ENCODE data around the gene PXT1.
"Not testable (repeated sequence)": the region's sequence is repeated elsewhere in the genome, so short reads cannot be mapped to it uniquely, and the experiment has no call there.

Gene PXT1

DNA sequence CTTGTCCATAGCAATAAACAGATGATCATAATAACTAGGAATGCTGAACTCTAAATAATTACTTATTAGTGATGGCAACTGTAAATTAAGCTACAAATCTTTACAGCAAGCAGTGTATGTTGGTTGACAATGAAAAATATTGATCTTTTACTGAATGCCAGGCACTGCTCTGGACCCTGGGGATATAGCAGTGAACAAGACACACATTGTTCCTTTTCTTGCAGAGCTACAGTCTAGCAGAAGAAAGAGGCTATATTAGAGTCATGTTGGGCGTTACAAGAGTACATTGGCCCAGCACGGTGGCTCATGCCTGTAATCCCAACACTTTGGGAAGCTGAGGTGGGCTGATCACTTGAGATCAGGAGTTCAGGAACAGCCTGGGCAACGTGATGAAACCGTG, 11.5 kb downstream of the PXT1 start:
- no peak overlapping the region for H3K4me3 Mint-ChIP-seq
- no peaks in the 10 kb centered on the region for H3K4me1 Mint-ChIP-seq
- ATAC-seq (ENCODE audit: low read depth) (no peak), DNase-seq (ENCODE audit: low spot score in 2 of 2) (no peak)
- H3K27ac Mint-ChIP-seq, result no peak overlapping the region
- H3K36me3 Mint-ChIP-seq, result no peaks in the 10 kb centered on the region
- no peaks in the 10 kb centered on the region for H3K27me3 Mint-ChIP-seq
- H3K9me3 Mint-ChIP-seq, result no peaks in the 10 kb centered on the region

DNA sequence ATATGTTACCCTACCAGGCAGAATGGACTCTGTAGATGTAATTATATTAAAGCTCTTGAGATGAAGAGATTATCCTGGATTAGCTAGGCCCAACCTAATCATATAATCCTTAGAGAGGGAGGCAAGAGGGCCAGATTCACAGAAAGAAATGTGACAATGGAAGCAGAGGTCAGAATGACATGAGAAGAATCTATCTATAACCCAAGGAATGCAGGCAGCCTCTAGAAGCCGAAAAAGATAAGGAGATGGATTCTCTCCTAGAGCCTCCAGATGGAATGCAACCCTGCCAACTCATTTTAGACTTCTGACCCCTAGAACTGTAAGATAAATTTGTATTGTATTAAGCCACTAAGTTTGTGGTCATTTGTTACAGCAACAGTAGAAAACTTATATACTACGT, 12.3 kb downstream of the PXT1 start:
- no peaks in the 10 kb centered on the region for H3K4me1 Mint-ChIP-seq
- no peak overlapping the region for H3K4me3 Mint-ChIP-seq
- H3K27ac Mint-ChIP-seq, result no peak overlapping the region
- no peaks in the 10 kb centered on the region for H3K36me3 Mint-ChIP-seq
- ATAC-seq (ENCODE audit: low read depth) (no peak), DNase-seq (ENCODE audit: low spot score in 2 of 2) (no peak)
- no peaks in the 10 kb centered on the region for H3K9me3 Mint-ChIP-seq
- H3K27me3 Mint-ChIP-seq, result no peaks in the 10 kb centered on the region

DNA sequence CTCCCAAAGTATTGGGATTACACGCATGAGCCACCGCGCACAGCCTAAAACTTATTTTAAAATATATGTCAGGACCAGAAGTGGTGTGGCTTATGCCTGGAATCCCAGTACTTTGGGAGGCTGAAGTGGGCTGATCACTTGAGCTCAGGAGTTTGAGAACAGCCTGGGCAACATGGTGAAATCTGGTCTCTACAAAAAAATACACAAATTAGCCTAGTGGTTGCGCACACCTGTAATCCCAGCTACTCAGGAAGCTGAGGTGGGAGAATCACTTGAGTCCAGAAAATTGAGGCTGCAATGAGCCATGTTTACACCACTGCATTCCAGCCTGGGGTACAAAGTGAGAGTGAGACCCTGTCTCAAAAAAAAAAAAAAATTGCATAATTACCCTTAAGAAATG, 13.7 kb downstream of the PXT1 start:
- Mint-ChIP-seq H3K36me3 (no peaks in the 10 kb centered on the region), H3K4me3 (no peak overlapping the region), H3K9me3 (no peaks in the 10 kb centered on the region), H3K27ac (no peak overlapping the region), H3K27me3 (no peaks in the 10 kb centered on the region), H3K4me1 (no peaks in the 10 kb centered on the region)
- no peak for ATAC-seq (ENCODE audit: low read depth)
- no peak for DNase-seq (ENCODE audit: low spot score in 2 of 2)

DNA sequence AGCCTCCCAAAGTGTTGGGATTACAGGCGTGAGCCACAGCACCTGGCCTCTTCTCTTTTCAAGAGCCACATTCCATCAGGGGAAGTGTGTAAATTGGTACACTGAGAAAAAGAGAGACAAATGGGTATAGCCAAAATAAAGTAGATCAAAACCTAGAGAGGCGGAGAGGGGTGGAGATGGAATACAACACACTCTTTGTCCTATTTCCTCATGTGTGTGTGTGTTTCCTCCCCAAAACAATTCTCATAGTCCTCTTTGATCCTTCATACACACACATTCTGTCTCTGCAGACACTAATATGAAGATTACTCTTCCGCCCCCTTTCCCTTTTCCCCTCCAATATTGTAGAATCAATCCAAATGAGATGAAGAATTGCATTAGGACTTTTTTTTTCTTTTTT, 16.0 kb downstream of the PXT1 start:
- H3K4me3 Mint-ChIP-seq, result no peak overlapping the region
- no peaks in the 10 kb centered on the region for H3K9me3 Mint-ChIP-seq
- H3K27me3 Mint-ChIP-seq, result no peaks in the 10 kb centered on the region
- DNase-seq (ENCODE audit: low spot score in 2 of 2), result no peak
- H3K36me3 Mint-ChIP-seq, result no peaks in the 10 kb centered on the region
- H3K27ac Mint-ChIP-seq, result no peak overlapping the region
- no peak for ATAC-seq (ENCODE audit: low read depth)
- H3K4me1 Mint-ChIP-seq, result peaks cover 11% of the 10 kb centered on the region

DNA sequence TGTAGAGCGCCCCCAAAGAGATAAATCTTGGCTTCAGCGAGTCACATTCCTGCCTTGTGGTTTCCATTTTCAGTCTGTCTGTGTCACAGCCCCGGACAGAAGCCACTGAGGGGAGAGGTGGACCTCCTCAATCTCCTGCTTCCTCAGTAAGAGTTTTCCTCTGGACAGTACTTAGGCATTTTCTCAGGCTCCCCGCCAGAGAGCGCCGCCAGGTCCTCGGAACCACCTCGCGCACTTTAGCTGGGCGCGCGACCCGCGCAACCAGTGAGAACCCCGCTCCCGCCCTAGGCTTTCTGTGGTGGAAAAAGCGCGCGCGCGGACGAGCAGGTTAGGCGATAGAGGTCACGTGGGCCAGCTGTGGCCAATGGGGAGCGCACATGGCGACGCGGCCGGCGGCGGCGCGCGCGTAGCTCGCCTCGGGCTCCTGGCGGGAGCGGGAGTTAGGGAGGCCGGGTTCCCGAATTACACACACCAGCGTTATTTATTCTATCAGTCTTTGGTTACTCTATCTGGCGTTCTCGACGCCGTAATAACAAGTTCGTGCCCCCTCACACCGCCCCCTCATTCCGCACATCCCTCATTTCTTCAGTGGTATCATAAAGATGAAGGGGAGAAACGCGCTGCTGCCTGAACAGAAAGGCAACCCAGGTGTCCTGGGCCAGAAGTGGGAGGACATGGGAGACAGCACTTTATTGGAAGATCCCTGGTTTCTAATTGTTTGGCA, 19.4 kb downstream of the PXT1 start:
- ATAC-seq (ENCODE audit: low read depth) (peak; percentile 98), DNase-seq (ENCODE audit: low spot score in 2 of 2) (peak; percentile 89 to 93)
- Mint-ChIP-seq H3K4me3 (peak overlapping the region; percentile 96), H3K27ac (peak overlapping the region; percentile 89), H3K9me3 (no peaks in the 10 kb centered on the region), H3K36me3 (no peaks in the 10 kb centered on the region), H3K27me3 (no peaks in the 10 kb centered on the region), H3K4me1 (peaks cover 11% of the 10 kb centered on the region)

DNA sequence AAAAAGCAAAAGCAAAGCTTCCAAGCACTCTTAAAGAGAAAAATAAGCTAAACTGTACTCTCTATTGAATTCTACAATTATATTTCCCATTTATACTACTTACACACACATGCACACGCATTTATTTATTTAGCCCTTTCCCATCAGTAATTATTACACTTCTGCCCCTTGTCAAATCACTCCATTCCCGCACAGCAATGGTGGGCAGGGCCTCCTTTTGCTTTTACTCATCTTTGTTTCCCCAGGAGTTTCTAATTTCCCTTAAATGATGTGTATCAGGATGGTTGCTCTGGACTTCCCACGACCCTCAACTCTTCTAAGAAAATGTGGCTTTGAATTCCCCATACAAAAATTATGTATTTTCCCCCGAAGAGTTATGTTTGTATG, 19.9 kb downstream of the PXT1 start:
- no peaks in the 10 kb centered on the region for H3K9me3 Mint-ChIP-seq
- H3K27me3 Mint-ChIP-seq, result no peaks in the 10 kb centered on the region
- H3K36me3 Mint-ChIP-seq, result no peaks in the 10 kb centered on the region
- peak overlapping the region; percentile 89 for H3K27ac Mint-ChIP-seq
- DNase-seq (ENCODE audit: low spot score in 2 of 2) (no peak), ATAC-seq (ENCODE audit: low read depth) (no peak)
- peaks cover 11% of the 10 kb centered on the region for H3K4me1 Mint-ChIP-seq
- peak overlapping the region; percentile 96 for H3K4me3 Mint-ChIP-seq

DNA sequence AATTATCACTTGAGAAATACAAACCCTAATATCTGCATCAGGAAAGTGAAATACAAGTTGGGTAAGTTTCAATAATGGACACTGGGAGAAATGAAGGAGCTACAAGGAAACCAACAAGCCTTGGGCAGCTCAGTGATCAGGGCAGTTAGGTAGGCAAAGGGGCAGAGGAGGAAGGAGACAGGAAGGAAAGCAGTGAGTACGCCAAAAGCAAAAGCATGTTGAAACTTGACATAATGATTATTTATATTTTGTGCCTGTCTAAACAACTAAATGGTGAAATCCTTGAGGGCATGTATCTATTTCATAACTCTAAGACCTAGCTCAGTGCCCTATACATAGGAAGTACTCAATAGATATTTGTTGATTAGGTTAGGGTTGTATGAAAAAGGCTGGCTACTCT, 23.3 kb downstream of the PXT1 start:
- H3K4me3 Mint-ChIP-seq, result no peak overlapping the region
- no peaks in the 10 kb centered on the region for H3K36me3 Mint-ChIP-seq
- no peaks in the 10 kb centered on the region for H3K27me3 Mint-ChIP-seq
- DNase-seq (ENCODE audit: low spot score in 2 of 2) (no peak), ATAC-seq (ENCODE audit: low read depth) (no peak)
- H3K9me3 Mint-ChIP-seq, result no peaks in the 10 kb centered on the region
- H3K4me1 Mint-ChIP-seq, result peaks cover 11% of the 10 kb centered on the region
- H3K27ac Mint-ChIP-seq, result no peak overlapping the region

DNA sequence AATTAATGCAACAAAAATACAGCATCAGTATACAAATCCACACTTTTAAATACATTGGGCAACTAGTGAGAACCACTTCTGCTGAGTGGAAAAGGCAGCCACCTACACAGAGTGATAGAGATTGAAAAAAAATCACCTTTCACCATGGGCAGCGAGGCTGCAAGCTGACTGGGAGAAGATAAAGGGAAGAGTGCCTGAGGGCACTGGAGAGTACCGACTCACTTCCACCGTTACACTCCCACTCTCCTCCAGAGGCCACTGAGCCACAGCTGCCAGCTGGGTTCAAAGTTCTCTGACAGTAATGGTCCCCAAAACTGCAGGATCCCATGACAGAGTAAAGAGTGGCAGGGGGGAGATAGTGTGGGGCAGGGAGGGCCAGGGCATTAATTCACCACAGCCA, 24.1 kb downstream of the PXT1 start:
- no peak for ATAC-seq (ENCODE audit: low read depth)
- Mint-ChIP-seq H3K9me3 (no peaks in the 10 kb centered on the region), H3K27ac (no peak overlapping the region)

DNA sequence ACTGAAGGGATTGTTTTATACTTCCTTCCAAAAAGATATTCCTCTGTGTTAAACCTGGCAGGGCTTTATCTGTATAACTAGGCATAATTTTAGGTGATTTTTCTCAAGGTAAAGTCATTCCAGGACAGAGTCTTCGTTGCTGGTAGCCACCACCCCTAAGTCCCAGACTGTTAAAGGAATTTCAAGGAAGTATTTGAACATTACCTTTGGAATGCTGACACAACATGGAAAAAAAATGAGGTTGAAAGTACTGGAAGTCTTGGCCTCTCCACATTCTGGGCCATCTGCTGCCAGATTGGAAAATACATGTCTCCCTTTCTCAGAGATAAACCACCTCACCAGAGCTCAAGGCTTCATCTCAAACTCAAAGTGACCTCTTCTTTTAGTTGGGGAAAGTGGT, 28.2 kb downstream of the PXT1 start:
- H3K4me1 Mint-ChIP-seq, result no peaks in the 10 kb centered on the region
- no peak for ATAC-seq (ENCODE audit: low read depth)
- H3K4me3 Mint-ChIP-seq, result no peak overlapping the region
- H3K27ac Mint-ChIP-seq, result no peak overlapping the region
- H3K36me3 Mint-ChIP-seq, result peaks cover 2% of the 10 kb centered on the region
- peaks cover 2% of the 10 kb centered on the region for H3K9me3 Mint-ChIP-seq
- H3K27me3 Mint-ChIP-seq, result peaks cover 2% of the 10 kb centered on the region
- DNase-seq (ENCODE audit: low spot score in 2 of 2), result no peak

More for the DNA sequence above, 24.1 kb downstream of the PXT1 start:
- no peaks in the 10 kb centered on the region for H3K27me3 Mint-ChIP-seq
- H3K4me1 Mint-ChIP-seq, result peaks cover 8% of the 10 kb centered on the region
- H3K36me3 Mint-ChIP-seq, result no peaks in the 10 kb centered on the region
- H3K4me3 Mint-ChIP-seq, result no peak overlapping the region
- DNase-seq (ENCODE audit: low spot score in 2 of 2), result no peak

DNA sequence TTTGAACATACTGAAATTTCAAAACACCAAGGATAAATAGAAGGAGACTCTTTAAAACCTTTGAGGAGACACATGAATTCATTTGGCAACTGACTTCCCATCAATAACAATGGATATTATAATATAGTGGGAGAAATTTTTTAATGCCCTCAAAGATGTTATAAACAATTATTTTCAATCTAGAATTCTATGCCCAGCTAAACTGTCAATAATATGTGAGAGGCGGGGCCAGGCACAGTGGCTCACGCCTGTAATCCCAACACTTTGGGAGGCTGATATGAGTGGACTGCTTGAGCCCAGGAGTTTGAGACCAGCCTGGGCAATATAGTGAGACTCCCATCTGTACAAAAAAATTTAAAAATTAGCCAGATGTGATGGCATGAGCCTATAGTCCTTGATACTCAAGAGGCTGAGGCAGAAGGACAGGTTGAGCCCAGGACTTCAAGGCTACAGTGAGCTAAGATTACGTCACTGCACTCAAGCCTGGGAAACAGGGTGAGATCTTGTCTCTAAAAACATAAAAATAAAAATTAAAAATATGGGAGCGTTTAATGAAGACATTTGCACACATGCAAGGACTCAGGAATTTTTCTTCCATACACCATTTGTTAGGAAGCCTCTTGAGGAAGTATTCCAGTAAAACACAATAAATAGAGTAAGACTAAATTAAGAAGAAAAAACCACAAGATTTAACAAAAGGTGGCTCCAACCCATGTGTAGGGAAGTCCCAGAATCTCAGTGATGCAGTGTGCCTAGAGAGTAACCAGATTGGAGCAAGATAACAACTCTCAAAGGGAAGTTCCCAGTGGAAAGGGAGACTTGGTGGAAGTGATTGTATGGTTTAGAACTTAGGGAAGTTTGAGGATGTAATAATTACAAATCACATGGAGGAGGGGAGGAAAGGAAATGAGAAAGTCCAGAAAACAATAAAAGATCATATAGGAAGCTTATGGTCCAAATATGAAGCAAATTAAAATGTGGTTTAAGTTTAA, 28.9 kb downstream of the PXT1 start:
- H3K27me3 Mint-ChIP-seq, result peaks cover 2% of the 10 kb centered on the region
- peaks cover 2% of the 10 kb centered on the region for H3K36me3 Mint-ChIP-seq
- ATAC-seq (ENCODE audit: low read depth) (no peak), DNase-seq (ENCODE audit: low spot score in 2 of 2) (no peak)
- H3K4me3 Mint-ChIP-seq, result no peak overlapping the region
- peaks cover 2% of the 10 kb centered on the region for H3K9me3 Mint-ChIP-seq
- no peak overlapping the region for H3K27ac Mint-ChIP-seq
- no peaks in the 10 kb centered on the region for H3K4me1 Mint-ChIP-seq

DNA sequence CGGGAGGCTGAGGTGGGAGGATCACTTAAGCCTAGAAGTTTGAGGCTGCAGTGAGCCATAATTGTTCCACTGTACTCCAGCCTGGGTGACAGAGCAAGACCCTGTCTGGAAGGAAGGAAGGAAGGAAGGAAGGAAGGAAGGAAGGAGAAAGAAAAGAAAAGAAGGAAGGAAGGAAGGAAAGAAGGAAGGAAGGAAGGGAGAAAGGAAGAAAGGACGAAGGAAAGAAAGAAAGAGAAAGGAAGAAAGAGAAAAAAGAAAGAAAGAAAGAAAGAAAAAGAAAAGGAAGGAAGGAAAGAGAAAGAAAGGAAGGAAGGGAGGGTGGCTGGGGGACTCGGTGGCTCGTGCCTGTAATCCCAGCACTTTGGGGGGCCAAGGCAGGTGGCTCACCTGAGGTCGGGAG, 32.9 kb downstream of the PXT1 start:
- H3K36me3 Mint-ChIP-seq; H3K27ac Mint-ChIP-seq; H3K4me1 Mint-ChIP-seq; ATAC-seq (ENCODE audit: low read depth); H3K9me3 Mint-ChIP-seq; H3K27me3 Mint-ChIP-seq; H3K4me3 Mint-ChIP-seq; DNase-seq (ENCODE audit: low spot score in 2 of 2): not testable (repeated sequence)

DNA sequence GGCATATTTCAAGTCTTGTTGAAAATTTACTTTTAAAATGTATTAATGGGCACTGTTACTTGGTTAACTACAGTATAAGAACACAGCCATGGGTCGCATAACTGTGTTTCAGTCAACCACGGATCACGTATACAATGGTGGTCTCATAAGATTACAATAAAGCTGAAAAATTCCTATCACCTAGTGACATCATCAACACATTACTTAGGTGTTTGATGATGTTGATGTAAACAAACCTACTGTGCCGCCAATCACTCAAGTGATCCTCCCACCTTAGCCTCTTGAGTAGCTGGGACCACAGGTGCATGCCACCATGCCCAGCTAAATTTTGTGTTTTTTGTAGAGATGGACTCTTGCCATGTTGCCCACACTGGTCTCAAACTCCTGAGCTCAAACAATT, 38.5 kb downstream of the PXT1 start:
- Mint-ChIP-seq H3K4me3 (no peak overlapping the region), H3K27me3 (peaks cover 13% of the 10 kb centered on the region), H3K9me3 (no peaks in the 10 kb centered on the region), H3K27ac (no peak overlapping the region), H3K4me1 (peaks cover 7% of the 10 kb centered on the region), H3K36me3 (peaks cover 2% of the 10 kb centered on the region)
- DNase-seq (ENCODE audit: low spot score in 2 of 2), result no peak
- no peak for ATAC-seq (ENCODE audit: low read depth)

DNA sequence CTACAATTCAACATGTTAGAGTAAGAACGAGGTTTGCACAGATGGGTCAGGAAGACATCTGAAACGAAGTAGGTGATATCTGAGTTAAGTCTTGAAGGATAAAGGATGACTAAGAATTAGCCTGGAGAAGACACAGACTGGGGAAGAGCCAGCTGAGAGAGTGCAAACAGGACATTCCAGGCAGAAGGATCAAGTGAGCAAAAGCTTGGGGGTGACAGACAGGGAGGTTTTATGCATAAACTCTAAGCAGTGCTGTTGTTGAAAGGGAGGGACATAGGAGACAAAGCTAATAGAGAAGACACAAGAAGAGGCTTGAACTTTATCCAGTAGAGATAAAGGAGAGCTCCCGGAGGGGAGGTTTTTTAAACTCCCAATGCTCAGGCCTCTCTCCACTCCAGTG, 40.2 kb downstream of the PXT1 start:
- Mint-ChIP-seq H3K27me3 (peaks cover 16% of the 10 kb centered on the region), H3K27ac (no peak overlapping the region), H3K36me3 (peaks cover 2% of the 10 kb centered on the region), H3K4me1 (peaks cover 7% of the 10 kb centered on the region), H3K4me3 (no peak overlapping the region), H3K9me3 (no peaks in the 10 kb centered on the region)
- ATAC-seq (ENCODE audit: low read depth) (no peak), DNase-seq (ENCODE audit: low spot score in 2 of 2) (no peak)

DNA sequence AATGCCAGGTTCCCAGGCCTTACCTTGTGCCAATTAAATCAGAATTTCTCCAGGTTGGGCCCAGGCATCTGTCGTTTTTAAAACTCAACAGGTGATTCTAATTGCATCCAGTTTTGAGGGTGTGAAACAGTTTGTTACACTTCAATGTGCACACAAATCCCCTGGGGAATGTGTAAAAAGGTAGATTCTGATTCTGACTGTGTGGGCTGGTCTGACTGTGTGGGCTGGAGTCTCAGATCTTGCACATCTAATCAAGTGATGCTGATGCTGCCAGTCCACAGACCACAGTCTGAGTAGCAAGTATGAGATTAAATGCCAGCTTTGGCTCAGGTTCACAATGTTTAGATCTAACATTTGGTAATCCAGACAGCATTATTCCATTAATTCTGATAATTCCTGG, 42.7 kb downstream of the PXT1 start:
- Mint-ChIP-seq H3K4me1 (peaks cover 7% of the 10 kb centered on the region), H3K27ac (no peak overlapping the region), H3K27me3 (peaks cover 9% of the 10 kb centered on the region), H3K36me3 (peaks cover 2% of the 10 kb centered on the region), H3K9me3 (no peaks in the 10 kb centered on the region), H3K4me3 (no peak overlapping the region)
- peak; percentile 61 for ATAC-seq (ENCODE audit: low read depth)
- no peak for DNase-seq (ENCODE audit: low spot score in 2 of 2)
